OCI-M2 (cell line): Measurements from ENCODE around the gene SPATA13.

Source experiments
- DNase-seq: peaks from one replicate; lab custom pipeline; 2025; ENCODE audit not compliant: unreplicated experiment; lab: John Stamatoyannopoulos, UW

SPATA13 gene

DNA sequence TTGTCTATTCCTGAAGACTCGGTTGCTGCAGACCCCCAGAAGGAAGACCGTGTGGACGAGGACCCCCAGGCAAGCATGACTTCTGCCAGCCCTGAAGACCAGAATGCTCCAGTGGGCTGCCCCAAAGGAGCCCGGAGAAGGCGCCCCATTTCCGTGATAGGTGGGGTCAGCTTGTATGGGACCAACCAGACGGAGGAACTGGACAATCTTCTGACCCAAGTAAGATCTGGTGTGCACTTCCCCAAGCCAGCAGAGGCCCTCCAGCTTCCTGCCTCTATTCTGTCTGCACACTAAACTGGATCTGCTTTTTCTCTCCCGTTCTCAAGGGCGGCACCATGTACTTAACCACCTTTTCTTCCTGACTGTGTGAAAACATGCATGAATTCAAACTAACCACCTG lies 89.1 kb downstream of the SPATA13 start:
- no peak for DNase-seq

DNA sequence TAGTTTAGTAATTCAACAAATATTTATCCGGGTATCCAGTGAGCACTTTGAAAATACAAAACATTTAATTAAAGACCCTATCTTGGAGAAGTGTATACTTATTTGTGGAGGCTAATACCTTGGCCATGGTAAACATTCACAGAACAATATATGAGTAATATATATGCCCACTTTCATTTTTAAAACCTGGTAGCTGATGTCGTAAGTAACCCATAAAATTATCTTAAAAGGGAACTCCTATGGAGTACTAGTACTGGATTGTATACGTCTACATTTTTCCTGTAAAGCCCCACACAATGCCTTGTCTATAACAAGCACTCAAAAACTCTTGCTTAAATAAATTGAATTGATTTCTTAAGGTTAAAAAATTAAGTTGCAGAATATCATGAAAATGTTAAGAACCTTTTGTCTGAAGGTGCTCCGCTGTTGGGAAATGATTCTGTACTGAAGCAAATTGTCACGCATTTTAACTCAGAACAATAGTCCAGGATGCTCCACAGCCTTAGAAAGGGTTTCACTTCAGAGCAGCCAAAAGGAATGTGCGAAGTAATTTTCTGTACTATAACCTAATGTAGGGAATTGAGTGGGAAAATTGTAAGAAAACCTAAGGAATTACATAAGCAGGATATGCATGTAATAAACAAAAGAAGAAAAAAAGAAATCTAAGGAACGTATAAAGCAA lies 90.0 kb downstream of the SPATA13 start:
- DNase-seq = no peak

DNA sequence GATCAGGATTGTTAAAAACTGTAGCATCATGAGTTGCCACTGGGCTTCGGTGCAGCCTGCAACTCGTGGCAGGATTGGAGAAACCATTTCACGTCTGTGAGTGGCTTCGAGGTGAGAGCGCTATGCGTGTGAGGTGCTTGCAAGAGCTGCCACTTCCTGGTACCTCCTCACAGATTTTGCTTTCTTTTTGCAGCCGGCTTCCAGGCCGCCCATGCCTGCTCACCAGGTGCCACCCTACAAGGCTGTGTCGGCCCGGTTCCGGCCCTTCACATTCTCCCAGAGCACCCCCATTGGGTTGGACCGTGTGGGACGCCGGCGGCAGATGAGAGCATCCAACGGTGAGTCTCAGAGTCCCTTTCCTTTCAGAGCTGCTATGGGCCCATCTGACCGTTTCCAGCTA lies 91.0 kb downstream of the SPATA13 start:
- no peak for DNase-seq

DNA sequence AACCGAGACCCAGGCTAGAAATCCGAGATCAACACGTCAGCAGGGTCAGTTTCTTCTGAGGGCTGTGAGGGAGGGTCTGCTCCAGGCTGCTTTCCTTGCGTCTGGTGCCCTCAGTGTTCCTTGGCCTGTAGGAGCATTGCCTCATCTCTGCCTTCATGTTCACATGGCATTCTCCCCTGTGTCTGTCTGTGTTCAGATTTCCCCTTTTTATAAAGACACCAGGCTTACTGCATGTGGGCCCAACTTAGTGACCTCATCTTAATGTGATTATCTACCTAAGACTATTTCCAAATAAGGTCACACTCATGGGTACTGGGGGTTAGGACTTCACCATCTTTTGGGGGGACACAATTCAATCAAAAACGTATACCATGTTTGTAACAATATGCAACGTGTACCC lies 91.6 kb downstream of the SPATA13 start:
- no peak for DNase-seq

DNA sequence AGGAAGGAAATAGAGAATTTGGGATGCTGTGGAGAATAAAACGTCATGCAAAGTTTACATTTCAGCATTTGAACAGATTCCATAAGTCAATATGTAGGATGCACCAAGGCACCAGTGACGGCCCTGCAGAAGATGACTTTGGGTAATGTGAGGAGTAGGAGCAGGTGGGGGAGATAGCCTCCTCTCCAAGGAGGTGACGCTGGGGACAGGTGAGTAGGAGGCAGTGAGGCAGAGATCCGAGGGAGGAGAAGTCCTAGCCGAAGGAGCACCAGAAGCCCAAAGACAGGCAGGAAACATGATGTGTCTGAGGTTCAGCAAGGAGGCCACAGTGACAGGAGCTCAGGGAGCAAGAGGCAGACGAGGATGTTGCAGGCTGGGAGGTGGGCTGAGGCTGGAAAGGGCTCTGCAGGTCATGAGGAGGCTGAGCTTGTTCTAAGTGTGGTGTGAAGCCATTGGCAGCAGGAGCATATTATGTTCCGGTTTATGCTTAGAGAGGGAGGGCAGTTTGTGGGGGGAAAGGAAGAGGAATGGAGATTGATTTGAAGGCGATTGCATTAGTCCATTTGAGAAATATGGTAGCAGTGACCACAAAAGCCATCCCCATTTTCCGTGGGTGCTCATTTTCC lies 93.1 kb downstream of the SPATA13 start:
- DNase-seq = no peak

DNA sequence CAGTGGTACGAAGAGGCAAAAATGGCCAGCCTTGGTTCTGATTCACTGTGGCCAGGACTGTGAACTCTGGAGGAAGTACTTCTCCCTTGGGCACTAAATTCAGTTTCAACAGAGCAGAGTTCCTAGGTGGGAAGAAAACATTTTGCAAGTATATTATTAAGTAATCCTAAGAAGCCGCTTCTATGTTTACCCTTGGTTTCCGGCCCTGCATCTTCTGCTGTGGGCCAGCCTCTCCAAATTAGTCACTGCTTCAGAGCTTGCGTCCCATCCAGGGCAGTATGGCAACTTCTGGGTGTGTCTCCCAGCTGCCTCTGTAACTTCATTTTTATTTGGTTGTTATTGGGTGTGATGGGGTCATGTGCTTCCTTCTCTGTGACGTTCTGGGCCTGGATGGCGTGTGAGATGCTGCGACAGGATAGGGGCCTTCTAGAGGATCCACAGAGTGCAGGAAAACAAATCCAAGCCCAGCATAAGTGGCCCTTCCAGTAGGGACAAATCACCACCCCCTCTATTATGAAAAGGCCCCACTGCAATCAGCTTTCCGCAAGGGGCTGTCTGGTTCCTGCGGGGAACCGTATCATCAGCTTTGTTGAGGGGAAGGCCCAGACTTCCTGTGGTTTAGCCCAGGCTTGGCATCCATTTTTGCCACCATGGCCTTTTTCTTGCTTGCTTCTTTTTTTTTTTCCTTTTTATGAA lies 93.8 kb downstream of the SPATA13 start:
- DNase-seq = no peak

DNA sequence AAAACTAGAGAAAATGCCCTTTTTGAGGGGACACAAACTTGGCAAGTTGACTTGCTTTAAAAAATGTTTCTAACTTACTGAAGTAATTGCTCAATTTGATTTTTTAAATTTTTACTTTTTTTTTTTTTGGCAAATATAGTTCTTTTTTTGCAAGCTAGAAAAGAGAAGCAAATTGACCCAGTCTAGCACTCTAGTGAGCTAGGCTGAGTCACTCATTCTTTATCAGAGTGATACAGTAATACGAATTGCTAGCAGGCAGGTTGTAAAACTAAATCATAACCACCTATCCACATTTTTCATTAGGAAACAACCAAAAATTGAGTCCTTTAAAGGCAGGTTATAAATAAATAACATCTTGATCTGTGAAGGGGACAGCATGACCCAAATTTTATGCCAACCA lies 97.0 kb downstream of the SPATA13 start:
- no peak for DNase-seq

DNA sequence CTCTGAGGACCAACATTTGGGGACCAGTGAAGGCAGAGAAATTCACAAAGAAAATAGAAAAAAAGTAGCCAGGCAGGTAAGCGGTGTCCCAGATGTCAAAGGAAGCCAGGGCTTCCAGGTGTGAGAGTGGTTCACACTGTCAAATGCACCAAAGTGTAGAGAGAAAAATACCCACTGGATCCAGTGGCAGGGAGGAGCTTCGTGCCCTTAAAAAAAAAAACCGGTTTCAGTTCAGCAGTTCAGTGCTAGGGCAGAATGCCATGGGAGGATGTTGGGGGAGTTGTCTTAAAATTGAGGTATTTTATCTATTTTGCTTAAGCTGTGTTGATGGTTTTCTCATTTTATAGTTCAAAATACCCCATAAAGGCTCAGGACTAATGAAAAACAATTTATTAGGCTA lies 101.0 kb downstream of the SPATA13 start:
- no peak for DNase-seq

DNA sequence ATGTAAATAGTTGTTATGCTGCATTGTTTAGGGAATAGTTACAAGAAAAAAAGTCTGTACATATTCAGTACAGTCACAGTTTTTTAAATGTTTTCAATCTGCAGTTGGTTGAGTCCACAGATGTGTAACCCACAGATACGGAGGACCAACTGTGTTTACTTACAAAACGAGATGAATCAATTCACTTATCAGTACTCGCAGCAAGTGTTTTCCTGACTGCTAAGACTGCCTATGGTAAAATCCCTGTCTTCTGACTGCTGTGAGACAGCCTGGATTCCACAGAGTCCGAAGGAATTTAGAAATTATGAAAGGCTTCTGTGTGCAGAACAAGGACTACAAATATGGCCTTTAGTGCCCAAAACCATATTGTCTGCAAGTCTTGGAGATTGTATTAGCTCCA lies 103.1 kb downstream of the SPATA13 start:
- no peak for DNase-seq

DNA sequence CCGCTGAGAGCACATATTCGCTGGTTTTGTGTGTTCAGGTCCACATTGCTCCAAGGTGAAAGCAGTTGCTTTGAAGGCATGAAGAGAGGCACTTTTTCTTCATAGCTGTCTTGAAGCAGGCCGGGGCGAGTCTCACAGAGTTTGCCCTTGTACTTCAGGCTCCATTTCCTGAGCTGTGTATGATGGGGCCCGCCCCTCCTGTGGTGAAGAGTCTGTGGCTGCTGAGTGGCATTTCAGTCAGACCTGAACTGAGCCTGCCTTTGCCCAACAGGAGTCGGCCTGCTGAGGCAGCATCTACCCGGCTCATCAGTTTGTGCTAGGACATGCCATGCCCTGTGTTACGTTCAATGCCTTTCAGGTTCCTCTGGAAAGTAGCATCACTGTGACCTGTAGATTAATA lies 104.5 kb downstream of the SPATA13 start:
- DNase-seq = no peak

DNA sequence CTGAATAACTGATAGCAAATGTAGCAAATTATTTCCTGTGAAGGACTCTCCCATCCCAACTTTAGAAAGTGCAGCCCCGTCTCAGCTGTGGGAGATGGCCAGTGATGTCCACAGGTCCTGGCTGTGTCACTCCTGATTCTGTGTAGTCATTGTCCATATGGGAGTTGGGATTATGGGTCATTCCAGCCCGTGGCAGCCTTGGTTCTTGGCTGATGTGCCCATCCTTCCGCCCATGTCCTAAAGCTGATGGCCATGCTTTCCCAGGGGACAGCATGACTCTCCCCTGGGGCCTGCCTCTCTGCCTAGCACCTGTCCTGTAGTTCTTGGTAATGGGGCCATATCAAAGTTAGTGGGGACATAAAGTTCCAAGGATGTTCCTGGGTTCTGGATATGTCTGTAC lies 104.9 kb downstream of the SPATA13 start:
- DNase-seq = no peak

DNA sequence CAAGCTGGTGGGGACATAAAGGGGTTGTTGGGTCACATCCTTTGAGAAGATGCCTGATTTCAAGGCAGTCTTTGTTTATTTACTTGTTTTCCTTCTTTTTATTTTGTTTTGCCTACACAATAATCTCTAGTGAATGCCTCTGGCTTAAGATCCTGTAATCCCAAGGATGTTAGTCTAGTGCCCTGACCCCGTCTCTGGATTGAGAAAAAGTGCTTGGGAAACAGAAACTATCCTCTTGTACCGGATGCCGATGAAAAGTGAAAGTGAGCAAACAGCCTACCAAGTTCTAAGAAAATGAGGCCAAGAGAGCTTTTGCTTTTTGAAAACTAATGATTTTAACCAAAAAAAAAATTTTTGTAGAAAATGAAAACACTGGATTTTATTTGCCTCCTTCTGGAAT lies 106.8 kb downstream of the SPATA13 start:
- no peak for DNase-seq

DNA sequence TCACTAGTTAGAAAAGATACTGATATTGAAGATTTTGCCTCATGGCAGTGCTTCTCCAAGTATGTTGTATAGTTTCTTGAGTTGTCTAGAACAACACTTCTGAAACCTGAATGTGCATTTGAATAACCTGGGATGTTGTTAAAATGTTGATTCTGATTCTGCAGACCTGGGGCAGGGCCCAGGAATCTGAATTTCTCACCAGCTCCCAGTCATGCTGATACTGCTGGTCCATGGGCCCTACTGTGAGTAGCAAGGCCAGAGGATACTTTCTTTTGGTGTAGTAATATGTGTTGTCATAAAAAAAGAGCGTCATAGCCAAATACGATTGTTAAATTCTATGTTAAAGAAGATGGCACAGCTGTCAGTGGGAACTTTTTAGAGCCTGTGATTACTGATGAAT lies 107.3 kb downstream of the SPATA13 start:
- no peak for DNase-seq

DNA sequence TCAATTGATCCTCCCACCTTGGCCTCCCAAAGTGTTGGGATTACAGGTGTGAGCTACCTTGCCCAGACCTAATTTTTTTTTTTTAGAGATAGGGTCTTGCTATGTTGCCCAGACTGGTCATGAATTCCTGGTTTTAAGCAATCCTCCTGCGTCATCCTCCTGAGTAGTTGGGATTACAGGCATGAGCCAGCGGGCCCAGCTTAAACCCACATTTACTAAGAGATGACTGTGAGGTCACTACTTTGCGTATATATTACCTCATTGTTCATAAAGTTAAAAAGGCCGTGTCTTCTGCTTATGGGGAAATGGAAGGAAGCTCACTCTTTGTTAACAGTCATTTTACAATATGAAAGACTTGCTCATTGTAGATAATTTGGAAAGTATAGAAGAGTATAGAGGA lies 109.3 kb downstream of the SPATA13 start:
- no peak for DNase-seq

DNA sequence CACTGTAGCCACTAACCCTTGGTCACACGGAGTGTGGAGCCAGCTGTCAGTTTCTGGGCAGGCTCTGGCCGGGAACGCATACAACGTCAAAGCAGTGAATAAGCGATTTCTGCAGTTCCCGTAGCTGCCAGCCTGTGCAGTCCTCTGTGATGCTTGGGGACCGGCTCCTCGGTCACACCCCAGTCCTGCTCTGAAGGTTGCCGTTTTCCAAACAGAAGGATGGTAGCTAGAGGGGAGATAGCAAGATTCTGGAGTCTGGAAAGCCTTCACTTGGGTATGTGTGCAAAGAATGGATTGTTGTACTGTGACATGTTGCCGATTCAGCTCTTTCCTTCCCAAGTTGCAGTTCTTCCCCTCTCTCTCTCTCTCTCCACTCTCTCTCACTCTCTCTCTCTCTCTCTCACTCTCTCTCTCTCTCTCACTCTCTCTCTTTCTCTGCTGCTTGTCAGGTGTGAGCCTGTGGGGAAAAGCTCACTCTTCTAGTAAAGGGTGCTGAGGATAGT lies 110.2 kb downstream of the SPATA13 start:
- DNase-seq = no peak

DNA sequence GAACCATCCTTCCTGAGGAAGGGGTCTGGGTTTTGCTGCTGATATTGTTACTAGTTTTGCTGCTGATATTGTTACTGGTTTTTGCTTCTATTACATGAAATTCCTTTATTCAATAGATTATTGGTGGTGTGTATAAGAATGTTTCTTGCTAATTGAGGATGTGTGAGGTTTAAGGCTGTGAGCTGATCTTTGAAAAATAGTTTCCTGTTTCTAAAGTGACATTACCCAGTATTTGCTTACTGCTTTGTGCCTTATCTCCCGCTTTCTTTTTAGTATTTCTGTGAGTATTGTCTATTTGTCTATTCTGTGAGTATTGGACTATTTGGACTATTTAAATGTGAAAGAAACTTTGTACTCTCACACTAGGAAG lies 110.7 kb downstream of the SPATA13 start:
- no peak for DNase-seq

DNA sequence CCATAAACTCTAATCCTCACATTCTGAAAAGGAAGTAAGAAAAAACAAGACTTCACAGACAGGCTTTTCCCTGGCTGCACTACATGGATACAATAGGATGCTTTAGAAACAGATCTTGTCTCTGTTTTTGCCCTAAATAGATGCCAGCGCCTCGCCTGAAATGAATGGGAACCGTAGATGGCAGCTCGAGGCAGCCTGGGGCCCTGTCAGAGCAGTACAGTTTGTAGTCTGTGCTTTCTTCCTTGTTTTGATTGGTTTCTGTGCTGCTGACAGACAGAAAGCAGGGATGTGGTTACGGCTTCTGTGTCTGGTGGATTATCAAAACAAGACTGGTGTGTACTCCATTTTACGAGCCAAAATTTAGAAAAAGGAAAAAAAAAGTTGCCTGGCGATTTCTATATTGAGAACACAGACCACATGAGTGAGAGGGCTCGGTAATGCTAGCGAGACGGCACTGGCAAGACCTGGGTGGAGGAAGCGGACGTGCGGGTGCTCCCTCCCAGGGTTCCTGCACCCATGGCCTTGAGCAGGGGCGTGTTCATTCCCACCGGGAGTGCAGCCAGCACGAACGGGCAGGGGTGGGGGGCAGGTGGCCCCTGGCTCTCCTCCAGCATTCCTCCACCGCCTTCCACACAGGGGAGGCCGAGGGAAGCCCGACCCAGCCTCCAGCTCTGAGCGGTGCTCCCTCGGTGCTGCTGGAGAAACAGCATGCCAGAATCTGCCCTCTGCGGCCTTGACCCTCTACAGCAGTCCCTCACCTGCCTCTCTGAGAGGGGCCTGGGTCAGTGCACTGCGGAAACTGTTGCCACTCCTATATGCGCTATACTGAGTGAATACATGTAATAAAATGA lies 111.3 kb downstream of the SPATA13 start:
- no peak for DNase-seq

DNA sequence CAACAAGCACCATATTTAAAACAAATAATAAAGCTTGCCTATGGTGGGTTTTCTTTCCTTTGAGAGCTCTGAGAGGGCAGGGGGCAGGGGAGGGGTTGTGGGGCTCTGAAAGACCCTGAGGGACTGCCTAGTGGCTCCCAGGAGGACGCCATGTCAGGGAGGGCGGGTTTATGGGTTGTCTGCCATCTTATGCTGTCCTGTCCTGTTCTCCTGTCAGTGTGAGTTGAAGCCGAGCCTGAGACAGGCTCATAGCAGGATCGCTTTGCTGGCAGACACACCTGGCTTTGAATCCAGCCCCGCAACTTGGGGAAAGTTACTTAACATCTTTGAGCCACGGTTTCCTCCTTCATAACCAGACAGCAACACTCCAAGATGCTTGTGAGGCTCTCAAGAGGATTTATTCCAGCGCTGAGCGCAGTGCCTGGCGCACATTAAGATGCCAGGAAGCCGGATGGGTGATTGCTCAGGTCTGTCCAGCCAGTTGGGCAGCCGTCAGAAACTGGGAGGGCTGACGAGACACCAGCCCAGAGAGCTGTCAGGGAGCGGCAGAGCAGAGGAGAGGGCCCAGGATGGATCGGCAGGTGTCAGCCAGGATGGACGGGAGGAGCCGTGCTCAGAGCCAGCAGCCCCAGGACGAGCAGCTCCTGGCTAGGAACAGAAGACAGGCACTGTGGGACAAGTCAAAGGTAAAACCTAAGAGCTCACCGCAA lies 112.1 kb downstream of the SPATA13 start:
- no peak for DNase-seq

DNA sequence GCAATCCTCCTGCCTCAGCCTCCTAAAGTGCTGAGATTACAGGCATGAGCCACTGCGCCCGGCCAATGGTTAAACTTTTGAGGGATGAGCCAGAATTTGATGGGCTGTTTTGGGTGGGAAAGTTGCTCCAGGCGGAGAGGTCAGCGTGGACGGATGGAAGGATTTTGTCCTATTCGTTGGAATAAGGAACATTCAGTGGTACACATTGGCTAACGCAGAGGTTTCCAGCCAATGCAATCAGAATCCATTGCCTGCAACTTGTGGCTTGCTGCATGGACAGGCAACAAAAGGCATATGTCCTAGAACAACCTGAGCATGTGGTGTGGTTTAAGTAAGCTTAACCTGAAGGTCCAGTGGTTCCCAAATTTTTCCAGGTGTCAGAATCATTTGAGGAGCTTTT lies 113.4 kb downstream of the SPATA13 start:
- no peak for DNase-seq

DNA sequence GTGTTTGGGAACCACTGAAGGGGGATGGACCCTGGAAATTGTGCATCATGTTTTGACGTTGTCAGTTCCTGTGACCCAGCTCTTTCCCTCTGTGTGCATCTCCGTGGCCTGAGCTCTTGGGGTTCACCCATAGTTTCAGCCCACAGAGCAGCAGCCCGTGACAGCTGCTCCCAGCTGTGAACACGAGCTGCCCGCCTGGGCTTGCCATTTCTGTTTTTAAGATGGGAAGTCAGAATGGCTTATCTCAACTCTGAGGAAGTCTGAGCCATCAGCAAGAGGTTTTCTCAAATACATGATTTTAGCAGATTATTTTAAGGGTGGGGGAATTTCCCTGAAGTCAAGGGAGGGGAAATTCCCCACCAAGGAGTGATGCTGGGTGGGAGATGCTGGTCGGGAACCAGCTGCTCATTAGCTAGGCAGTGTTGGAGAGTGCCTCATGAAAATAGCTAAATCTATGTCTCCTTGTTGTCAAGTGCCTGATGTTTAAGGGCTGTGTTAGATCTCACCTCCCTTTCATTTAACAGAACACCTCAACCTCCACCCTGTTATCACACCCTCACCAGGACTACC lies 114.0 kb downstream of the SPATA13 start:
- DNase-seq = no peak

DNA sequence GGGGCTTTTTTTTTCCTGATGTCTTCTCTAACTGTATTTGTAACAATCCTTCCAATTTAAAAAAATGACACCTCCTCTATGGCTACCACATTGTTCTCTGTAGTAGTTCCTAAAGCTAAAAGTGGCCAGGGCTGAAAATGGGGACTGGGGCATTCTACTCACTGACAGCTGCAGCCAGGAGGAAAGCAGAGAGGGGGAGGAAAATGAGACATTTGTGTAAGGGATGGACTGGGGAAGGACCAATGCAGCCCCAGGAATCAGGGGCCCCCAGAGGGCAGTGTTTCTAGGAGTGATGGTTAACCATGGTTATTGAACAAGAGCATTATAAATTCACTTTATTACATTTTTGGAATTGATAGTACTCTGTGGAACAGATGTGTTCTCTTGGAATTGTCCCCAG lies 114.5 kb downstream of the SPATA13 start:
- DNase-seq = no peak
